GM20000 (cell line): Measurements from ENCODE around the gene PSMD12.

Experiments used
- DNase-seq: peaks from one replicate; pipeline ENCODE4 v3.0.0; 2012; ENCODE audit warnings: low spot score
- CTCF ChIP-seq: IDR thresholded peaks from 2 replicates; pipeline ENCODE4 v1.5.1; 2012; ENCODE audit warnings: mild to moderate bottlenecking, control low read depth; ENCODE audit errors: extremely low read depth, missing control alignments

PSMD12 gene

GRCh38 chr17:67364847-67365737 is 1.3 kb downstream of the PSMD12 start:
- DNase-seq, result no peak
- no peak for TF ChIP-seq CTCF

GRCh38 chr17:67362173-67362572 is 4.2 kb downstream of the PSMD12 start:
- DNase-seq, result no peak
- TF ChIP-seq CTCF, result no peak

- no peak for TF ChIP-seq CTCF
- no peak for DNase-seq
These were observed 5.5 kb downstream of the PSMD12 start for GRCh38 chr17:67360880-67361279.

- no peak for DNase-seq
- no peak for TF ChIP-seq CTCF
These were observed 6.2 kb downstream of the PSMD12 start for GRCh38 chr17:67359960-67360791.

- DNase-seq, result no peak
- TF ChIP-seq CTCF, result no peak
These were observed 7.8 kb downstream of the PSMD12 start for GRCh38 chr17:67358612-67359011.

GRCh38 chr17:67353929-67354574 is 12.3 kb downstream of the PSMD12 start:
- DNase-seq, result no peak
- TF ChIP-seq CTCF, result no peak
